ENCODE data around the gene ERC2.

ERC2 gene

GRCh38 chr3:55802816-55803215 is 665.5 kb downstream of the ERC2 start:
- FAIRE-seq (no peak), DNase-seq (ENCODE audit: low spot score) (no peak)

GRCh38 chr3:55801676-55802075 is 666.6 kb downstream of the ERC2 start:
- DNase-seq (ENCODE audit: low spot score) (no peak), FAIRE-seq (no peak)

- no peak for DNase-seq (ENCODE audit: low spot score)
- no peak for FAIRE-seq
These were observed 667.2 kb downstream of the ERC2 start for GRCh38 chr3:55801068-55801467.

GRCh38 chr3:55797775-55798174 is 670.5 kb downstream of the ERC2 start:
- DNase-seq (ENCODE audit: low spot score) (no peak), FAIRE-seq (no peak)

GRCh38 chr3:55797084-55797483 is 671.2 kb downstream of the ERC2 start:
- DNase-seq (ENCODE audit: low spot score) = no peak
- no peak for FAIRE-seq

- no peak for FAIRE-seq
These were observed 671.7 kb downstream of the ERC2 start for GRCh38 chr3:55796533-55796932.

GRCh38 chr3:55795746-55796145 is 672.5 kb downstream of the ERC2 start:
- no peak for FAIRE-seq

More at GRCh38 chr3:55796533-55796932, 671.7 kb downstream of the ERC2 start:
- DNase-seq (ENCODE audit: low spot score) = no peak

GRCh38 chr3:55795296-55795695 is 673.0 kb downstream of the ERC2 start:
- FAIRE-seq (no peak), DNase-seq (ENCODE audit: low spot score) (no peak)

More at GRCh38 chr3:55795746-55796145, 672.5 kb downstream of the ERC2 start:
- peak; percentile 9 for DNase-seq (ENCODE audit: low spot score)

GRCh38 chr3:55792742-55793141 is 675.5 kb downstream of the ERC2 start:
- no peak for FAIRE-seq
- no peak for DNase-seq (ENCODE audit: low spot score)

- no peak for FAIRE-seq
- no peak for DNase-seq (ENCODE audit: low spot score)
These were observed 676.3 kb downstream of the ERC2 start for GRCh38 chr3:55792009-55792408.

GRCh38 chr3:55790596-55791350 is 677.5 kb downstream of the ERC2 start:
- no peak for DNase-seq (ENCODE audit: low spot score)
- FAIRE-seq = no peak

- FAIRE-seq (no peak), DNase-seq (ENCODE audit: low spot score) (no peak)
These were observed 678.8 kb downstream of the ERC2 start for GRCh38 chr3:55789516-55789915.

GRCh38 chr3:55782807-55783206 is 685.5 kb downstream of the ERC2 start:
- DNase-seq (ENCODE audit: low spot score) (no peak), FAIRE-seq (no peak)

- FAIRE-seq (no peak), DNase-seq (ENCODE audit: low spot score) (no peak)
These were observed 685.9 kb downstream of the ERC2 start for GRCh38 chr3:55782351-55782750.

GRCh38 chr3:55780913-55781312 is 687.4 kb downstream of the ERC2 start:
- DNase-seq (ENCODE audit: low spot score) (no peak), FAIRE-seq (no peak)

GRCh38 chr3:55779543-55779942 is 688.7 kb downstream of the ERC2 start:
- DNase-seq (ENCODE audit: low spot score) (no peak), FAIRE-seq (no peak)

GRCh38 chr3:55775366-55776154 is 692.7 kb downstream of the ERC2 start:
- no peak for DNase-seq (ENCODE audit: low spot score)
- no peak for FAIRE-seq

GRCh38 chr3:55774856-55775255 is 693.4 kb downstream of the ERC2 start:
- FAIRE-seq (no peak), DNase-seq (ENCODE audit: low spot score) (no peak)

GRCh38 chr3:55771503-55771902 is 696.8 kb downstream of the ERC2 start:
- no peak for FAIRE-seq
- no peak for DNase-seq (ENCODE audit: low spot score)

- DNase-seq (ENCODE audit: low spot score) = no peak
These were observed 698.2 kb downstream of the ERC2 start for GRCh38 chr3:55770077-55770476.

GRCh38 chr3:55766753-55767152 is 701.5 kb downstream of the ERC2 start:
- DNase-seq (ENCODE audit: low spot score) (no peak), FAIRE-seq (no peak)

More at GRCh38 chr3:55770077-55770476, 698.2 kb downstream of the ERC2 start:
- no peak for FAIRE-seq

GRCh38 chr3:55765906-55766701 is 702.2 kb downstream of the ERC2 start:
- no peak for FAIRE-seq
- DNase-seq (ENCODE audit: low spot score) = no peak

Data from RCC 7860 (cell line).